Fibroblast of villous mesenchyme (primary cell): ENCODE data around the gene SF3A1. TPM values are rescaled to one million over a fixed set of nuclear protein-coding genes. Genes with fewer than 3 reads are reported as not detected.
A peak's percentile ranks its signal among the peaks of the same experiment; 100 is the strongest.

ENCODE experiments used
- DNase-seq: peaks from one replicate; pipeline ENCODE4 v3.0.0-alpha.2; 2010; ENCODE audit warnings: low read depth
- H3K4me3 ChIP-seq: 2 replicates; pipeline ENCODE4 v1.5.1; 2011; ENCODE audit warnings: low read depth, mild to moderate bottlenecking, low read length
- total RNA-seq: library from RNA; depleted of rRNA; stranded (reverse); fragments of >200 nt; gene quantifications from 2 replicates; pipeline ENCODE4 v1.2.3, GENCODE V29; 2012
- TF ChIP-seq, protein P1 (sequence below): IDR thresholded peaks from 2 replicates; pipeline ENCODE4 v1.5.1; 2012; ENCODE audit warnings: low read depth, mild to moderate bottlenecking, low read length; ENCODE audit not compliant: insufficient read depth

SF3A1 gene
- total RNA-seq, 1 donor, result 27.2 TPM

DNA sequence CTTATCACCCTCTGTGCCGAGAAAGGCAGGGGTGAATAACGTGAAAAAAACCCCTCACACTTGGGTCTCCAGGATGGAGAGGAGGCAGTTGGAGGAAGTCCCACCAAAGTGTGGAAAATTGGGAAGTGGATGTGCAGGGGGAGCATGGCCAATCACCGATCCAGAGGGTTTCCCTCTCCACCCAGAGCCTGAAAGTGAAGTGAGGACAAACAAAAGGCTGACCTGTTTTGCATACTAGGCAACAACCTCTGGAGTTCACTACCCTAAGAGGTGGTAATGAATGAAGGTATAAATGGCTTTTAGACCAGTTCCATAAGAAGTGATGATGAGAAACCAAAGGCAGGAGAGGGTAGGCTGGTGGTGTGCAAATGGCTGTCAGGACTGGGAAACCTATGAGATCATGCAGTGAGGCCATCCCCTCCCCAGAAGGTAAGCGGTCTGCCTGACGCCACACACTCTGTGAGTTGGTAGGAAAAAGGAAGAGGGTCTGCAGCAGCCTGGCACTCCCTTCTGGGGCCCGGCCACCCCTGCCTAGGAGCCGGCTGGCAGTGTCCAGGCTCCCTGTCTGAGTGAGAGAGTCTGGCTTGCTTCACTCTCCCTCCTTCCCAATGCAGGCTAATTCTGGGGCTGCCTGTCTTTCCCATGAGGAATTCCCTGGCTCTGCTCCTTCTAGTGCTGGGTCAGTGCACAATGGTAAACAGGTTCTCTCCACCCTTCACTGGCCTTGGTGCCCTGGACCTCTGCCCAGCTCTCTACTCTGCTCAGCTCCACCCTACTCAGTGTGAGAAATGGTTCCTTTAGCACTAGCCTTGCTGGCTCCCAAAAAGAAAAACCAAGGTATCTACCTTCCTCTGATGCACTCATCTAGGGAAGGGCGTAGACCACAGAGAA lies 45.6 kb downstream of the SF3A1 start:
- TF ChIP-seq, protein P1, sequence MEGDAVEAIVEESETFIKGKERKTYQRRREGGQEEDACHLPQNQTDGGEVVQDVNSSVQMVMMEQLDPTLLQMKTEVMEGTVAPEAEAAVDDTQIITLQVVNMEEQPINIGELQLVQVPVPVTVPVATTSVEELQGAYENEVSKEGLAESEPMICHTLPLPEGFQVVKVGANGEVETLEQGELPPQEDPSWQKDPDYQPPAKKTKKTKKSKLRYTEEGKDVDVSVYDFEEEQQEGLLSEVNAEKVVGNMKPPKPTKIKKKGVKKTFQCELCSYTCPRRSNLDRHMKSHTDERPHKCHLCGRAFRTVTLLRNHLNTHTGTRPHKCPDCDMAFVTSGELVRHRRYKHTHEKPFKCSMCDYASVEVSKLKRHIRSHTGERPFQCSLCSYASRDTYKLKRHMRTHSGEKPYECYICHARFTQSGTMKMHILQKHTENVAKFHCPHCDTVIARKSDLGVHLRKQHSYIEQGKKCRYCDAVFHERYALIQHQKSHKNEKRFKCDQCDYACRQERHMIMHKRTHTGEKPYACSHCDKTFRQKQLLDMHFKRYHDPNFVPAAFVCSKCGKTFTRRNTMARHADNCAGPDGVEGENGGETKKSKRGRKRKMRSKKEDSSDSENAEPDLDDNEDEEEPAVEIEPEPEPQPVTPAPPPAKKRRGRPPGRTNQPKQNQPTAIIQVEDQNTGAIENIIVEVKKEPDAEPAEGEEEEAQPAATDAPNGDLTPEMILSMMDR, result no peak
- peak; percentile 87 for DNase-seq
- no peak overlapping the region for H3K4me3 ChIP-seq

DNA sequence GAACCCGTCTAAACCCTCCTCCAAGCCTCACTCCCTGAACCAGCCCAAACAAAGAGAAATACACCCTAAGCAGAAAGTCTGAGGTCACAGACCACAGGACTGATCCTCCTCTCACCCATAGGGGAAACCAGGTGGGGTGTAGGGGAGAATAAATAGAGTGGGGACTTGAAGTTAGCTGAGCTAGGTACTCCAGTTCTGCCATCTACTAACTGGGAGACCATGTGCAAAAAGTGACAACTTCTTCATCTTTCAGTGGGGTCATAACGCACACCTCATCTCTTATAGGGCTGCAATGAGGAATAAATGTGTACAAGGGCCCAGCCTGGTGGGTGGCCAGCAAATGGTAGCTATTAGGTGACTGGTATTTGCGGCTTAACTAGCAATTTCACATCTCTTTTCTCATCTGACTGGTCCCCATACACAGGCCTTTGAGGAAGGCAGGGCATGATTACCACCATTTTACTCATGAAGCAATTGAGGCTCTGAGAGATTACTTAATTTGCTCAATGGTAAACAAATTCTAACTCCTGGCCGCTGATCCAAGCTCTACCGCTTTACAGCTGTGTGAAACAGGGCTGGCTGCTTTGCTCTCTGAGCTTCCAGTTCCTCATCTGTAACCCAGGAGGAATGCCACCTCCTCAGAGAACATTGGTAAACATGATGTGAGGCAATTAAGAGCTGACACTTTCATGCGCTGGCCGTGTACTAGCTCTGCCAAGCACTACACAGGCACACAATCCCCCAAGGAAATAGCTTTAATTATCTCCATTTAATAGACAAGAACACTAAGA lies 46.5 kb downstream of the SF3A1 start:
- TF ChIP-seq, protein P1, result no peak
- no peak overlapping the region for H3K4me3 ChIP-seq
- peak; percentile 98 for DNase-seq

DNA sequence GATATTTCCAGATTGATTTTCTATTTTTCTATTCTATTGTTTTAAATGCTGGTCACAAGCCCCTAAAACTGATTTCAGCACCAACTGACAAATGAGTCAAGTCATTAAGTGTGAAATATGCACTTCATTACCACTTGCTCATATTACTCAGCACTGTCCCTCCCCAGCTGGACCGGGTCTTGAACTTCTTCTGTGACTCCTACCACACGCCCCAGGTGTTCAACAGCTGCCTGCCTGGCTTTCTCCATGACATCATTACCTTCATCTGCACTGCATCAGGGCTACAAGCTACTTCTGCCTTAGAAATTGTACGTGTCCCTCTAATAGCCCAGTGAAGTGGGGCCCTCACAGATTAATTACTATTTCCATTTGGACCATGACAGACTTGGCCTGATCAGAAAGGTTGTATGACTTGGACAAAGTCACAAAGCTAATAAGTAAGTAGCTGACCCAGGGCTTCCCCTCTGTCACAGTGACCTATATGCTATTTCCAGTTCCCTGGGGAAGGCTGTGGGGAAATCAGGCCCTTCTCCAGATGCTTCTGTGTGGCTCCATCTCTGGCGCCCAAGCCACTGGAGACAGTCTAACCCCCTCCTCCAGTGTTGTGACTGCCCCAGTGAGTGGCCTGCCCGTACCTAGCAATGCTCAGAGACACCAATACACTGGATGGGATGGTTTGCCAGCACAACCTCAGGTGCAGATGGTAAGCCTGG lies 48.0 kb downstream of the SF3A1 start:
- no peak overlapping the region for H3K4me3 ChIP-seq
- peak; percentile 94 for DNase-seq
- TF ChIP-seq, protein P1, result no peak

DNA sequence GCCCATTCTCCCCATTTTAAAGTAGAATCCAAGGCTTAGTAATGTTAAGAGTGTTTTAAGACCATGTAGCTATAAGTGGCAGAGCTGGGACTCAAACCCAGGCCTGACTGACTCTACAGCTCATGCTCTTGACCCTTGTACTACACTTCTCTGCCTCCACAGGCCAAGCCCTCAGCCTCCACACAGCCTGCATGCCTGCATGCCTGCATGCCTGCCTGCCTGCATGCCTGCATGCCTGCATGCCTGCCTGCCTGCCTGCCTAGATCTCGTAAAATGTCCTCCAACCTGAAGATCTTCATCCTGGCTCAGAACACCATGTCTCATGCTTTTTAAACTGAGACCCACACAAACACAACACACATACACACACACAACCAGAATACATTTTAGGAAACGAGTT lies 48.6 kb downstream of the SF3A1 start:
- TF ChIP-seq, protein P1, result no peak
- no peak for DNase-seq
- no peak overlapping the region for H3K4me3 ChIP-seq

DNA sequence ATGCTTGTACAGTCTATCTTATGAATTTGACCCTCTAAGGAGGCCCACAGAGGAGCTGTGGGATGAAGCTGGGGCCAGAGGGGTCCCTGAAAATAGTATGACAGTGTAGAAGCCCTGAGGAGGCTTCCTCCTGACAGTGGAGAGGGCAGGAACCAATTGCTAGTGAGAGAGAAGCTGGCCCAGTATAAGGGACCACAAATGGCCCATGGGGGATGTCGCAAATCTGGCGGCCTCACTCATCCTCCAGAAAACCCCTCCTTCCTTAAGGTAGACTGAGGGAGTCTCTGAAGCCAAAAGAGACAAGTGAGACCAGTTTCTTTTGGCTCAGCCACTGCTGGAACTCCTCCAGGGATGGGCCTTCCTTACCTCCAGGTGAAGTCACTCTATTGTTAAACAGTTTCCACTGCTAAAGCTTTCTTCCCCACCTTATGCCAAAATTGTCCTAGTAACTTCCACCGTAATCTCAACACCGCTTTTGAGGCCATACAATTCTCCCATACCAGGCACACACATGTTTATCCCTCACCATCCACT lies 49.6 kb downstream of the SF3A1 start:
- no peak for DNase-seq
- no peak overlapping the region for H3K4me3 ChIP-seq
- TF ChIP-seq, protein P1, result no peak

DNA sequence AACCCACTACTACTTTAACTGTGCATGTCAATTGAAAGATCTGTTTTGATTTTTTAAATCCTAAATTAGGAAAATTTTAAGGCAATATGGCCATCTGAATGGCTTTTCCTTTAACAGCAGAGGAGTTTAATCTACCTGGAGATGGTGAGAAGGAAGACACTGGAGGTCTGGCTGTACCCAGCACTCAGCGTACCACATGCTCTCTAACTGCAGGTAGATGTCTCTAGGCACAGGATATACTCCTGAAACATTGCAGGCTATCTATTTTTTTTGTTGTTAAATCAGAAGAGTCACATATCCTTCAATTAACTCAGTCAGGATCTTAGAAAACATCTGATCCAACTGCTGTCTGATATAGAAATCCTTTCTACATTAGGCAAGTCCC lies 50.1 kb downstream of the SF3A1 start:
- TF ChIP-seq, protein P1, result no peak
- no peak overlapping the region for H3K4me3 ChIP-seq
- no peak for DNase-seq
